Choroid plexus epithelial cell (primary cell): ENCODE results near the gene AFAP1.

Source experiments
- DNase-seq: peaks from one replicate; pipeline ENCODE4 v3.0.0-alpha.2; 2010; ENCODE audit warnings: low read depth
- H3K4me3 ChIP-seq: 2 replicates; pipeline ENCODE4 v1.5.1; 2011; ENCODE audit warnings: low read depth, mild to moderate bottlenecking, control low read depth, low read length, moderate library complexity
- TF ChIP-seq, protein P1 (sequence below): conservative IDR thresholded peaks from 2 replicates; pipeline ENCODE4 v1.5.1; 2011; ENCODE audit warnings: low read depth, mild to moderate bottlenecking, control low read depth, inconsistent platforms, low read length, moderate library complexity

AFAP1 gene

DNA sequence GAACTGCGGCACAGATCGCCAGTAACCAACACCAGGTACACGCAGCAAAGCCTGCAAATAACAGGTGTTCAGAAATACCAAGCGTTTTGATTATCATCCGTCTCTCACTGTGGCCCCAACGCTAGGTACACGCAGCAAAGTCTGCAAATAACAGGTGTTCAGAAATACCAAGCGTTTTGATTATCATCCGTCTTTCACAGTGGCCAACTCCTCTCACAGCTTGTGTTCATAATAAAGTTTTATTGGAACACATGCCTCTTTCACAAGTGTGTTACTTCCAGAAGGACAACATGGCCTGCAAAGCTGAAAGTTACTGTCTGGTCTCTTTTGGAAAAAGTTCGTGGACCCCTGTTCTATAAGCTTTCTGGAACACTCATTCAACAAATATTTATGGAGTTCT, 153.1 kb downstream of the AFAP1 start:
- DNase-seq = no peak

DNA sequence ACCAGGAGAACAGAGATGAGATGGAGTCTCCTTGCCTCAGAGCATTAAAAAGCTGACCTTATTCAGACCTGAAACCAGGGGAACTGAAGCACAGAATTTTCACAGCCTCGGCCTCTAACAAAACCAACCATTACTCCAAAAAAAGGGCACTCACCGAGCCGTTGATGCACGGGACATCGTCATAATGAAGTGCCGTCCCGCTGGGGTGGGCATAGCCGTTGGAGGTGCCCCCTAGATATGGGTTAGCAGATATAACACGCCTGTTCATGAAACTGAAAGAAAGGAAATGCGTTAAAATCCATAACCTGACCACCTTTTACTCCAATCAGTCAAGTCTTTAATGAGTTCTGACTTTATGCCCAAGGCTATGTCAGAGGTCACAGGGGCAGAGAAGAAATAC, 153.6 kb downstream of the AFAP1 start:
- no peak overlapping the region for H3K4me3 ChIP-seq
- TF ChIP-seq, protein P1, sequence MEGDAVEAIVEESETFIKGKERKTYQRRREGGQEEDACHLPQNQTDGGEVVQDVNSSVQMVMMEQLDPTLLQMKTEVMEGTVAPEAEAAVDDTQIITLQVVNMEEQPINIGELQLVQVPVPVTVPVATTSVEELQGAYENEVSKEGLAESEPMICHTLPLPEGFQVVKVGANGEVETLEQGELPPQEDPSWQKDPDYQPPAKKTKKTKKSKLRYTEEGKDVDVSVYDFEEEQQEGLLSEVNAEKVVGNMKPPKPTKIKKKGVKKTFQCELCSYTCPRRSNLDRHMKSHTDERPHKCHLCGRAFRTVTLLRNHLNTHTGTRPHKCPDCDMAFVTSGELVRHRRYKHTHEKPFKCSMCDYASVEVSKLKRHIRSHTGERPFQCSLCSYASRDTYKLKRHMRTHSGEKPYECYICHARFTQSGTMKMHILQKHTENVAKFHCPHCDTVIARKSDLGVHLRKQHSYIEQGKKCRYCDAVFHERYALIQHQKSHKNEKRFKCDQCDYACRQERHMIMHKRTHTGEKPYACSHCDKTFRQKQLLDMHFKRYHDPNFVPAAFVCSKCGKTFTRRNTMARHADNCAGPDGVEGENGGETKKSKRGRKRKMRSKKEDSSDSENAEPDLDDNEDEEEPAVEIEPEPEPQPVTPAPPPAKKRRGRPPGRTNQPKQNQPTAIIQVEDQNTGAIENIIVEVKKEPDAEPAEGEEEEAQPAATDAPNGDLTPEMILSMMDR = no peak
- DNase-seq = no peak

More for the DNA sequence above, 153.1 kb downstream of the AFAP1 start:
- TF ChIP-seq, protein P1 = no peak
- H3K4me3 ChIP-seq = no peak overlapping the region

DNA sequence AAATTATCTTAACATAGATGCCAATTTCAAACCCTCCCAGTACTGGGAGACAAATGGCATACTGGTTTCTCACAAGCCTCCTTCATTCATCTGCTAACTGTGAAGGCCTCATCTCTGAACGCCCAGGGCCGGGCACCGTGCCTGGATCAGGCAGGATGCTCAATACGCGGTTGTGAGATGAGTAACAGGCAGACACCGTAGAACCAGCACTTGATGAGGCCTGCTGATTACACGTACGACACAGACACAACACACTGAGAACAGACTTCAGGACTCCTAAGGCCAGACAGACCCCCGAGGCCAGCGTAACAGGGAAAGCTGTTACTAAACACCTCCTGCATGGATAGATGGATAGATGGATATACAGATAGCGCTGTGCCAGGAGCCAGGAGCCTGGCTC, 154.6 kb downstream of the AFAP1 start:
- no peak overlapping the region for H3K4me3 ChIP-seq
- TF ChIP-seq, protein P1 = no peak
- peak; percentile 62 for DNase-seq

DNA sequence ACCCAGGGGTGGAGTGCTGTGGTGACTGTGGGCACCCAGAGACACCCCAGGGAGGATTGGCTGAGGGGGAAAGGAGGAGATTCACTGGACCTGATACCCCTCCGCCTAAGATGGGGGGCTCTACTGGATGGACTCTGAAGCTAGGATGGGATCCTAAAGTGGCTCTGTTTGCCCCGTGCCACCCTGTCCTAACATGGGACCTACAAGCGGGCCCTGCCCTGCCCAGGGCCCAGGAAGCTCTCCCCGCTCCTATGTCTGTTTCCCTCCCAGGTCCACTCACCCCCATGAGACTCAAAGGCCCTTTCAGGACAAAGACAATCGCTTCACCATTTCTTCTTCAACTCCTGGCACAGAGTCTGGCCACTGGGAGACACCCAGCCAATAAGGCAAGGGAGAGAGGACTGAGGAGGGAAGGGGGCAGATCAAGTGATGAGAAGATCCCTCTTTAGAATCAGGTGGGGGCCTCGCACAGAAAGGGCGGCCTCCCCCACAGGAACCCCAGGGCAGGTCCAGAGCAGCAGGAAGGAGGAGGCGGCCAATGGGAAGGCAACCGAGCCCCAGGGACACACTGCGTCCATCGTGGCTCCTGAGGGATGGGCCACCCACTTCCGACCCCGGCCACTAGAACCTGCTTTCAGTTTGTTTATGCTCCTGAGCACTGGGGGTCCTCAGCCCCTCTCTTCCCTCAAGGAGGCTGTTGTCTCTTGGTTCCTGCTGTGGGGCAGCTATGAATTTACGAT, 155.4 kb downstream of the AFAP1 start:
- H3K4me3 ChIP-seq = no peak overlapping the region
- DNase-seq = no peak
- TF ChIP-seq, protein P1 = no peak

DNA sequence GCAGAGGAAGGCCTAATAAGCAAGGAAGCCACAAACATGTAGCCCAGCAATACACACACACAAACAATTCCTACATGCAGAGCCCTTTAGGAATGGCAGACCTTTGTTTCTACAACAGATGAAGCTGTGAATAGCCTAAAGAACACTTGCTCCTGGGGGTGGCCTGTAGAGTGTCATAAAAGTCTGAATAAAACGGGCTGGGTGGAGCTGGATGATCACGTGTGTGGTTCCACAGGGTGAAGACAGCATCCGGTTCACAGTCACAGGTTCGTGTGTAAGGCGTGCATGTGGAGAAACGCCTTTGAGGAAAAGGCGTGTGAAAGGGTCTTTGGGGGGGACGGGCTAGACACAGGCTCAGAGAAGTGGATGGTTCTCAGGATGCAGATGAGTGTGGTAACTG, 156.1 kb downstream of the AFAP1 start:
- TF ChIP-seq, protein P1 = no peak
- no peak overlapping the region for H3K4me3 ChIP-seq
- DNase-seq = no peak

DNA sequence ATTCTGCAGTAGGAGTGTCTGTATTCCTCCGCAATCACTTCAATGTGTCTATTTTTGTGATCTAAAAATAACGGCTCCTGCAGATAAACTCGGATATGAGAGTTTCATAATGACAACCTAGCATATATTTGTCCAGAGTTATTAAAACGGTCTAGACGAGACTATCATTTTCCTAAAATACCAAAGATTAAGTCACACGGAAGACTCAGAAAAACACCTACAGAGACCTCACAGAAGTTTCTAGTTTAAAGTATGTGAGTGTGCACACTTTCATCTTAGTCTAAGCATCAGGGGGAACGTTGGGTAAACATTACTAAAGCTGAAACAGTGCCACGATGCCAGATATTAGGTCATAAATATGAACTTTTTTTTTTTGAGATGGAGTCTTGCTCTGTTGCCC, 156.9 kb downstream of the AFAP1 start:
- H3K4me3 ChIP-seq = no peak overlapping the region
- peak; percentile 59 for DNase-seq
- TF ChIP-seq, protein P1 = no peak

DNA sequence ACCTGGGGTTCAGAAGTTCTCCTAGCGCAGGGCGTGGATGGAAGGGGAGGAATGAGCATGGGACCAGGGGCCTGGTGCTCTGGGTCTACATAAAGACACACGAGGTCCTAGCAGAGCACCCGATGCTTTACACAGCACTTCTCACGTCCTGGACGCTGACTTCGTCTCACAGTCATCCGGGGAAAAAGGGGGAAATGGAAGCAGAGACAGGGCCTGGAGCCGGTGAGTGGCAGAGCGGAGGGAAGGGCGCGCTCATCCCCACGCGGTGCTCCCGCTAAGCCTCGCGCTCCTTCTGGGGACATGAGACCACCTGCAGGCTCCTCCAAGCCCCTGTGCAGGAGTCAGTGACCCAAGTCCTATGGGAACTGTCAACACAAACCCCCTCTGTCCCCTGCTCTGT, 157.7 kb downstream of the AFAP1 start:
- DNase-seq = no peak
- no peak overlapping the region for H3K4me3 ChIP-seq
- TF ChIP-seq, protein P1 = no peak
